ENCODE results near the gene ICE2. TPM values are rescaled to one million over a fixed set of nuclear protein-coding genes. Genes with fewer than 3 reads are reported as not detected.

ICE2 gene
- polyA plus RNA-seq, 3 donors, result 10.0 to 27.0 (median 24.8) TPM

DNA sequence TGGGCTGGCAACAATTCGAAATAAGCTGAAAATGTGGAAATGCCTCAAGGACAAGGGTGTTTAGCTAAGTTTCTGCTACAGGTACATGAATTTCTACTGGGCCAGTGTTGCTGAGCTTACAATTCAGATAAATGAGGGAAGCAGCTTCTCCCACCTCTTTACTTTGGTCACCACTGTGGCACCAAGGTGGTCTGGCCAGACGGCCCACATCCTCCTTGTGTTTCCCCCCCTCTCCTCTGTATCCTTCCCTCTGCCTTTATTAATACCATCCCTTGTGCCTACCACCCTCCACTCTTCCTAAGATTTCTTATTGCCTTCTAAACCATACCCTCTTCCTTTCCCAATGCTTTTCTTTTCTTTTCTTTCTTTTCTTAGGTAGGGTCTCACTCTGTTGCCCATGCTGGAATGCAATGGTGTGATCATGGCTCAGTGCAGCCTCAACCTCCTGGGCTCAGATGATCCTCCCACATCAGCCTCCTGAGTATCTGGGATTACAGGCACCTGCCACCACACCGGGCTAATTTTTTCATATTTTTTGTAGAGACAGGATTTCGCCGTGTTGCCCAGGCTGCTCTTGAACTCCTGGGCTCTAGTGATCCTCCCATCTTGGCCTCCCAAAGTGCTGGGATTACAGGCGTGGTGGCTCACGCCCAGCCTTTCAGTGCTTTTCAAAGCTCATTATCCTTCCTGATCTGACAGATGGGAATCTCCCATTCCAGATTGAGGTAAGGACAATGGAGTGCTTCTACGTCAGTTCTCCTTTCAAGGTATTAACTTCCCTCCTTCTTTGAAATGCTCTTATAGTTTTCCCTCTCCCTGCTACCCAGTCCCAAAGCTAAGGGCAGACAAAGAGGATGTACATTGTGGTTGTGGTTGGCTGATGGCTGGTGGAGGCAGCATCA, 95.9 kb downstream of the ICE2 start:
- H3K4me3 Mint-ChIP-seq, result no peak overlapping the region

DNA sequence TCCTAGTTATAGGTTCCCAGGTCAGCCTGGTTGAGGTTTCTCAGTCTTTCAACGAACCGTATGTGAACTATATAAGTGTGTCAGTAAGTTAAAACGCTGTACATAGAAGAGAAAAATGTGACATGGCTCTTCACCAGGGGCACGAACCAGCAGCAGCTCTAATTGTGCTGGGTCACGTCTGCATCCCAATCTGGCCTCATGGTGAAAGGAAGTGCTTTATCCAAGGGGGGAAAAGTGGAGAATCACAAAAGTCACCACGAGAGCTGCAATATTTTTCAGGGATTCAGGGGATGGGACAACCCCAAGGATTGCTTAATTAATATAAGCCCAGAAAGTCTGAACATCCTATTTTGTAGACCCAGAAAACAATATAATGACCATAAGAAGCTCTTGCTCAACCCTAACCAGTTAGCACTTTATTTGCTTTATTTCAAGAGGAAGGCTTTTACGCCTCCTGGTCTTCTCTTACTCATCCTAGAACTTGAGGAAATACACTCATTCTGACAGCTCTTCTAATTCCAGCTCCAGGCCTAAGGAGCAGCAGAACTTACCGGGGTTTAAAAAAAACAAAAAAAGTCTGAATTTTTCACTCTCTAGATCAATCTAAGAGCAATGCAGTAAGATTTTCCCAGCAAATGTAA, 97.7 kb downstream of the ICE2 start:
- Mint-ChIP-seq H3K36me3 (peaks cover 72 to 83% of the 10 kb centered on the region in 2 donors), H3K4me1 (peaks cover 6% of the 10 kb centered on the region), H3K9me3 (no peaks in the 10 kb centered on the region), H3K27me3 (ENCODE audit: low read depth in 3 of 3) (no peaks in the 10 kb centered on the region), H3K4me3 (no peak overlapping the region), H3K27ac (peak overlapping the region in 4 of 7 donors; percentile 13 to 77 (median 48))
- Histone ChIP-seq H3K4me3 (replicated peaks in 1 of 3; ENCODE audit: low read depth in 2 of 3, low read length in 3 of 3) (no peak overlapping the region), H3K27me3 (ENCODE audit: control insufficient read depth in 2 of 2, insufficient read depth in 2 of 2, low read length in 2 of 2) (no peaks in the 10 kb centered on the region), H3K9me3 (replicated peaks in 1 of 2; ENCODE audit: control insufficient read depth in 1 of 2, insufficient read depth in 1 of 2, low read length in 2 of 2) (no peaks in the 10 kb centered on the region), H3K79me2 (ENCODE audit: insufficient read depth, low read length) (peaks cover 99% of the 10 kb centered on the region), H3K27ac (ENCODE audit: low read depth in 1 of 2, low read length in 2 of 2) (peak overlapping the region in 1 of 2 donors; percentile 36), H2AFZ (ENCODE audit: insufficient read depth, low read depth, low read length, poor library complexity, severe bottlenecking) (no peak overlapping the region), H3K9ac (ENCODE audit: insufficient read depth, low read length, poor library complexity, severe bottlenecking) (no peak overlapping the region), H3K36me3 (replicated peaks in 1 of 2; ENCODE audit: control insufficient read depth in 1 of 2, insufficient read depth in 2 of 2, low read length in 2 of 2) (peaks cover 90 to 95% of the 10 kb centered on the region in 2 donors), H3K4me1 (ENCODE audit: control insufficient read depth in 1 of 2, insufficient read depth in 2 of 2, low read length in 2 of 2) (peaks cover 0 to 3% of the 10 kb centered on the region in 2 donors), H3K4me2 (replicated peaks; ENCODE audit: extremely low read depth, low read length, poor library complexity, severe bottlenecking) (no peak overlapping the region), H4K20me1 (ENCODE audit: insufficient read depth, low read length) (peaks cover 99% of the 10 kb centered on the region)
- no peak for DNase-seq
- intact Hi-C loops (cut with micrococcal nuclease), result loop anchor here in 1 of 2 donors (10.0 kb wide), 1 partner anchor 54 kb away; no protein-coding TSS in a partner anchor
- TF ChIP-seq, protein P1, sequence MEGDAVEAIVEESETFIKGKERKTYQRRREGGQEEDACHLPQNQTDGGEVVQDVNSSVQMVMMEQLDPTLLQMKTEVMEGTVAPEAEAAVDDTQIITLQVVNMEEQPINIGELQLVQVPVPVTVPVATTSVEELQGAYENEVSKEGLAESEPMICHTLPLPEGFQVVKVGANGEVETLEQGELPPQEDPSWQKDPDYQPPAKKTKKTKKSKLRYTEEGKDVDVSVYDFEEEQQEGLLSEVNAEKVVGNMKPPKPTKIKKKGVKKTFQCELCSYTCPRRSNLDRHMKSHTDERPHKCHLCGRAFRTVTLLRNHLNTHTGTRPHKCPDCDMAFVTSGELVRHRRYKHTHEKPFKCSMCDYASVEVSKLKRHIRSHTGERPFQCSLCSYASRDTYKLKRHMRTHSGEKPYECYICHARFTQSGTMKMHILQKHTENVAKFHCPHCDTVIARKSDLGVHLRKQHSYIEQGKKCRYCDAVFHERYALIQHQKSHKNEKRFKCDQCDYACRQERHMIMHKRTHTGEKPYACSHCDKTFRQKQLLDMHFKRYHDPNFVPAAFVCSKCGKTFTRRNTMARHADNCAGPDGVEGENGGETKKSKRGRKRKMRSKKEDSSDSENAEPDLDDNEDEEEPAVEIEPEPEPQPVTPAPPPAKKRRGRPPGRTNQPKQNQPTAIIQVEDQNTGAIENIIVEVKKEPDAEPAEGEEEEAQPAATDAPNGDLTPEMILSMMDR (IDR thresholded peaks at IDR 0.05), result no peak
- WGBS (ENCODE audit: insufficient coverage), result 100% methylated on average over 3 of the region's 8 CpGs

More for the DNA sequence above, 95.9 kb downstream of the ICE2 start:
- peaks cover 0 to 6% of the 10 kb centered on the region in 2 donors for H3K4me1 ChIP-seq (ENCODE audit: control insufficient read depth in 1 of 2, insufficient read depth in 2 of 2, low read length in 2 of 2)
- TF ChIP-seq, protein P1 (IDR thresholded peaks at IDR 0.05), result no peak
- DNase-seq, result no peak
- Mint-ChIP-seq H3K27me3 (ENCODE audit: low read depth in 3 of 3) (no peaks in the 10 kb centered on the region), H3K4me1 (peaks cover 15% of the 10 kb centered on the region), H3K36me3 (peaks cover 60 to 74% of the 10 kb centered on the region in 2 donors), H3K27ac (peak overlapping the region in 5 of 7 donors; percentile 53 to 82 (median 66)), H3K9me3 (no peaks in the 10 kb centered on the region)
- H3K79me2 ChIP-seq (ENCODE audit: insufficient read depth, low read length), result peaks cover 99% of the 10 kb centered on the region
- H3K27ac ChIP-seq (ENCODE audit: low read depth in 1 of 2, low read length in 2 of 2), result peak overlapping the region in 1 of 2 donors; percentile 50
- 100% methylated on average over 5 of the region's 8 CpGs for WGBS (ENCODE audit: insufficient coverage)
- H3K4me2 ChIP-seq (replicated peaks; ENCODE audit: extremely low read depth, low read length, poor library complexity, severe bottlenecking), result no peak overlapping the region
- H3K36me3 ChIP-seq (replicated peaks in 1 of 2; ENCODE audit: control insufficient read depth in 1 of 2, insufficient read depth in 2 of 2, low read length in 2 of 2), result peaks cover 72 to 91% of the 10 kb centered on the region in 2 donors
- H4K20me1 ChIP-seq (ENCODE audit: insufficient read depth, low read length), result peaks cover 99% of the 10 kb centered on the region
- H3K9ac ChIP-seq (ENCODE audit: insufficient read depth, low read length, poor library complexity, severe bottlenecking), result no peak overlapping the region
- no peak overlapping the region for H3K4me3 ChIP-seq (replicated peaks in 1 of 3; ENCODE audit: low read depth in 2 of 3, low read length in 3 of 3)
- intact Hi-C loops (cut with micrococcal nuclease), result loop anchor here in 1 of 2 donors (10.0 kb wide), 1 partner anchor 52 kb away; no protein-coding TSS in a partner anchor
- no peak overlapping the region for H2AFZ ChIP-seq (ENCODE audit: insufficient read depth, low read depth, low read length, poor library complexity, severe bottlenecking)
- H3K27me3 ChIP-seq (ENCODE audit: control insufficient read depth in 2 of 2, insufficient read depth in 2 of 2, low read length in 2 of 2), result no peaks in the 10 kb centered on the region
- H3K9me3 ChIP-seq (replicated peaks in 1 of 2; ENCODE audit: control insufficient read depth in 1 of 2, insufficient read depth in 1 of 2, low read length in 2 of 2), result no peaks in the 10 kb centered on the region
